ENCODE data around the gene NBPF9. TPM values are rescaled to one million over a fixed set of nuclear protein-coding genes. Genes with fewer than 3 reads are reported as not detected.

NBPF9 gene
- total RNA-seq = 30.4 TPM

DNA sequence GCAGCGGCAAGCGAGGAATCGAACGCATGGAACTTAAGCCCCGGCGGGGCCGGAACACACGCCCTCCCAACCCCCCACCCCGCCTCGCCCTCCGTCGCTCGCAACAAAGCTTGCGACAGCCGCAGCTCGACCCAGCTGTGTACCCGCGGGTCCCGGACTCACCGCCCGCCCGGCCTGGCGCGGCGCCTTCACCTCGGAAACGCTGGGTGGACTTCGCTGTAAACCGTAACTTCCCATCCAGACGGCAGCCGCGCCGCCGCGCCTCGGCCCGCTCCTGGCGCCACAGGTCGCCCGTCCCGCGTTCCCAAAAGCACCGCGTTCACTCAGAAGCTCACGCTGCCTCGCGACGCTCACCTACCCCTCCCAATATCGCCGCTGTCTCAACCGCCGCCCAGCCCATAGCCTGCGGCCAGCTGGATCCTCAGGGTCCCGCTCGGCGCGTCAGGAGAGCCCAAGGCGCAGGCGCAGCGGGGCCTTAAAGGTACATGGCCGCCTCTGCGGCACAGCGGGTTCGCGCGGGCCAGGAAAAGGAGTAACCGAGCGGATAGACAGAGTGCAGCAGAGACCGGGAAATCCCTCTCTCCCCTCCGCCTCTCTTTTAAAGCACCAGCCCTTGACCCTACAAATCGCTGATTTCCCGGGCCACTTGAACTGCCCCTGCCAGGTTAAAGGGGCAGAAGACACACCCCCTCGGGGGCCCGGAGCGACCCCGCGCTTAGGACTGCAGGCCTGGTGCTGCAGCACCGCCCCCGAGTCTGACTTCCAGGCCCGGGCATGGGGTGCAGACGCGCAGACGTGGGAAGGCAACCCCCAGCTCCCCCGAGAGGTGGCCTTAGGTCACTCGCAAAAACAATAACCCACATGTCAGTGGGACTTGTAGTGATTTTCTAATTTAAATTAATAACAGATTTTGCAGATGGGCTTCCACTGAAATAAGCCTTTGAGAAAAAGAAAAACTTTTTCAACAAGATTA, at the start of gene NBPF9:
TSS of gene NBPF9 (minus strand) at position 443 of the 973 bp plus-strand sequence. CDS start 21,412 bp downstream, outside the sequence.

